HG03571 (cell line): ENCODE results near the gene SLC27A1.
"Not testable (repeated sequence)": the region's sequence is repeated elsewhere in the genome, so short reads cannot be mapped to it uniquely, and the experiment has no call there.

ENCODE experiments used
- ATAC-seq: cut with Tn5 transposase; IDR thresholded peaks from one replicate; pipeline ENCODE4 v1.9.1; 2021; ENCODE audit not compliant: unreplicated experiment

The SLC27A1 gene

GRCh38 chr19:17486545-17487240 lies 16.4 kb downstream of the SLC27A1 start:
- no peak for ATAC-seq

GRCh38 chr19:17487284-17488121 lies 17.2 kb downstream of the SLC27A1 start:
- no peak for ATAC-seq

DNA sequence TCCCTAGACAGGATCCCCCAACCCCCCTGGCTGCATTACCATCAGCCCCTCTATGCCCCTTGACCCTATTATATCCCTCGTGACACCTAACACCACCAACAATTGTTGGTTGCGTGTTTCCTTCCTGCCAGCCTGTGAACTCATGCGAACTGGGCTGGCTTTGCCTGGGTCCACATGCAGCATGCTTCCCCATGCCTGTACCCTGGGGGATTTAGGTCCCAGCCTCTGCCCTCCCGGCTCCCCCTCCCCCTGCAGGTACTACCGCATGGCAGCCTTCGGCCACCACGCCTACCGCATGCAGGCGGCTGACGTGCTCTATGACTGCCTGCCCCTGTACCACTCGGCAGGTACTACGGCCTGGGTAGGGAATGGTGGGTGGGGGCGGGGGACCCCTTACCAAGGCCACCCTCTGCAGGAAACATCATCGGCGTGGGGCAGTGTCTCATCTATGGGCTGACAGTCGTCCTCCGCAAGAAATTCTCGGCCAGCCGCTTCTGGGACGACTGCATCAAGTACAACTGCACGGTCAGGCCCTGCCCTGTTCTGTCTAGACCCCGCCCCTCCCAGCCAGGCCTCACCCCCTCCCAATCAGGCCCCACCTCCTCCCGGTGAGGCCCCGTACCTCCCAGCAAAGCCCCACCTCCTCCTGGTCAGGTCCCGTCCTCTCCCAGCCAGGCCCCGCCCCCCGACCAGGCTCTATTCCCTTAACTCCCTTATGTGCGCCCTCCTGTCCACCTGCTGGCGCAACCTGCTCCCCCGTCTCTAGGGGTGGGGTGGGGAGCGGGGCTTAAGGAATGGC lies 18.5 kb downstream of the SLC27A1 start:
- no peak for ATAC-seq

DNA sequence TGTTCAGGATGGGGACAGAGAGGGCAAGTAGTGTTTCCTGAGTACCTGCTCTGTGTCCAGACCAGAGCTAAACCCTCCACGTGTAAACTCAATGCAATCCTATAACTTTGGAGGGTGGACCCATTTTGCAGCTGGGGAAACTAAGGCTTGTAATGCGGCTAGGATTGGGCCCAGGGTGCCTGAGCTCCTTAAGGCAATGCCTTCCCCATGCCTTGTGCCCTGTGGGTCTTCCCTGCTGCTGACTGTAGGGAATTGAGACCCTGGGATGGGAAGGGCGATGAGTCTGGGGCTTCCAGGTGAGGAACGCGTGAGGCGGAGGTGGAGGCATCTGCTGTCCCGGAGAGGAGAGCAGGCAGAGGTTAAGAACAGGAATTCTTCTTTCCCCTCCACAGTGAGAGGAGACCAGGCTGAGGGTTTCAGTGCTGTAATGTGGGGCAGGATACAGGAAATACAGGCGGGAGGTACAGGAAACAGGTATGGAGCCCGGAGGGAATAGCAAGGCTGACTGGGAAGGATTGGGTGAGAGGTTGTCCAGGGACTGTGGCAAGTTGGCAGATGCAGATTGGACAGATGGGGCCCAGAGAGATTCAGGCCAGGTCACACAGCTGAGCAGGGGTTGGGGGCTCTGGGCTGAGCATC lies 19.2 kb downstream of the SLC27A1 start:
- ATAC-seq = no peak

DNA sequence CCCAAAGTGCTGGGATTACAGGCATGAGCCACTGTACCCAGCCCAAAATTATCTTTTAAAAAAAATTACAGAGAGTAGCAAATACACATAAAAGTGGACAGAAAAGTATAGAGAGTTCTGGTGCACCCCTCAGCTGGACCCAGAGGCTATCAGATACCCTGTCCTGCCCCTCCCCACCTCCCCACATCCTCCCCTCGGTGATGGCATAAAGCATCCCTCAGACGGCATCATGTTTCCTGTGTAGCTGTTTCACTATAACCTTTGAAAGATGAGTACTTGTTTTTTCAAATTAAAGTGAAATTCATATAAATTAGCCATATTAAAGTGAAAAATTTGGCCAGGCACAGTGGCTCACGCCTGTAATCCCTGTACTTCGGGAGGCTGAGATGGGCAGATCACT lies 20.1 kb downstream of the SLC27A1 start:
- ATAC-seq = no peak

- no peak for ATAC-seq
Measured at GRCh38 chr19:17491287-17491686, 21.0 kb downstream of the SLC27A1 start.

DNA sequence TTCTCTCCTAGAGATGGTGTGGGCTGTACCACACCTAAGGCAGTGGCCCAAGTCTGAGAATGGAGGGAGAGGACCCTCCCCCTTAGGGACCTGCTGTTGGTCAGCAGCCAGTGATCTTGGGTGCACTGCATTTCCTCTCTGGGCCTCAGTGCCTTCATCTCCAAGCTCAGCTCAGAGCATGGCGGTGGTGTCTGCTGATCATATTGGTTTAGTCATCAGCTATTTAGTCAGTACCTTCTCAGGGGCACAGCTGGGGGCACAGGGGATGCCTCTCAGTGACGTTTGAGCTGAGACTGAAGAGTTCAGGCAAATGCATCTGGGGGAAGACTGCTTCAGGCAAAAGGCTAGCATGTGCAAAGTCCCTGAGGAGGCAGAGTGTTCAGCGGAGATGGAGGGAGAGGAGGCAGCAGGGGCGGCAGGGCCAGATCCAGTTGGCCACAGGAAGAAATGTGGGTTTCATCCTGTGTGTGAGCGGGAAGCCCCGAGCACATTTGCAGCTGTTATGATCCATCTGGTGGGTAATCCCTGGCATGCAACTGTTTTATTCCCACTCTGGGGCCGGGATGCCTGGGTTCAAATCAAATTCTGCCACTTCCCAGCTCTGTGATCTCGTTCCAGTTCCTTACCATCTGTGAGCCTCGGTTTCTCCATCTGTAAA lies 25.4 kb downstream of the SLC27A1 start:
- no peak for ATAC-seq

DNA sequence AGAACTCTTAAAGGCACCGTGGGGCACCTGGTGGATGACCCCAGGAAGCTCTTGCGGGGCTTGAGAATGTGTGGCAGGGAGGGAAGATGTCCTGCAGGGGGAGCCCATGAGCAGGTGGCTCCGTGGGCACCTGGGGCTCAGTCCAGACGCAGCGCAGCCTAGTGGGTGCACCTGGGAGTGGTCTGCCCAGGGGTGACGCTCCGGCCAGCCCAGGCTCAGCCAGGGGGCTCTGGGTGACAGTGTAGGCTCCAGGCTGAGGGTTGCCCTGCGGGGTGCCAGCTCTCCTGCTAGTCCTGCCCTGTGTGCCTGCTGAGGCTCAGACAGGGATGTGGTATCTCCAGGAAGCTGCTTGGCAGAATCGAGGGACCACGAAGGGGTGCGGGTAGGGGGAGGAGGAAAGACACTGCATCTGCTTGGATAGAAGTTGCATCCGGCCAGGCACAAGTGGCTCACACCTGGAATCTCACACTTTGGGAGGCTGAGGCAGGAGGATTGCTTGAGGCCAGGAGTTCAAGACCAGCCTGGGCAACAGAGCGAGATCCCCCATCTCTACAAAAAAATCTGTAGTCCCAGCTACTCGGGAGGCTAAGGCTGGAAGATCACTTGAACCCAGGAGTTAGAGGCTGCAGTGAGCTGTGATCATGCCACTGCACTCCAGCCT lies 26.1 kb downstream of the SLC27A1 start:
- no peak for ATAC-seq

DNA sequence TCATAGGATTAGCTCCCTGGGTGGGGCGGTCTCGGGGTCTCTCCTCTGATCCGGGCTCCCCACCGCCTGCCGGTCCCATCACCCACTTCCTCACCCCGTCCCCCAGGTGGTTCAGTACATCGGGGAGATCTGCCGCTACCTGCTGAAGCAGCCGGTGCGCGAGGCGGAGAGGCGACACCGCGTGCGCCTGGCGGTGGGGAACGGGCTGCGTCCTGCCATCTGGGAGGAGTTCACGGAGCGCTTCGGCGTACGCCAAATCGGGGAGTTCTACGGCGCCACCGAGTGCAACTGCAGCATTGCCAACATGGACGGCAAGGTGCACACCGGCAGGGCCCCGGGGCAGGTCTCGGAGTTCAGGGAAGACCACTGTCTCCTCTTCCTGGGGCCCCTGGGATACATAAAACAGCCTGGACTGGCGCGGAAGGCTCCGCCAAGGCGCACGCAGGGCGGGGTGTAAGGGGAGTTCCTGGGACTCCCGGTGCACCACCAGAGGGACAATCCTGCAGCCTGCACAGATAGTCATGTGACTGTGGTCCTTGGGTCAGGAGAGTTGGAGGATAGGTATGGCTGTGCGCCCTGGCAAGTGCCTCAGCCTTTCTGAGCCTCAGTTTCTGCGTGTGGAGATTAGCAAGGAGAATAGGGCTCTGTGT lies 26.9 kb downstream of the SLC27A1 start:
- no peak for ATAC-seq

DNA sequence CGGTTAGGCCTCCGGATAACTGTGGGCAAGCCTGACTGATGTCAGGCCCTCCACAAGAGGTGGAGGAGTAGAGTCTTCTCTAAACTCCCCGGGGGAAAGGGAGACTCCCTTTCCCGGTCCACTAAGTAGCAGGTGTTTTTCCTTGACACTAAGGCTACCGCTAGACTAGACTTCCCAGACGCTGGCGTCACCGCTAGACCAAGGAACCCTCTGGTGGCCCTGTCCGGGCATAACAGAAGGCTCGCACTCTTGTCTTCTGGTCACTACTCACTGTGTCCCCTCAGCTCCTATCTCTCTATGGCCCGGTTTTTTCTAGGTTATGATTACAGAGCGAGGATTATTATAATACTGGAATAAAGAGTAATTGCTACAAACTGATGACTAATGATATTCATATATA lies 28.7 kb downstream of the SLC27A1 start:
- ATAC-seq = not testable (repeated sequence)

GRCh38 chr19:17499648-17500446 lies 29.5 kb downstream of the SLC27A1 start:
- ATAC-seq = no peak

- ATAC-seq = no peak
Measured at GRCh38 chr19:17500447-17501198, 30.3 kb downstream of the SLC27A1 start.

DNA sequence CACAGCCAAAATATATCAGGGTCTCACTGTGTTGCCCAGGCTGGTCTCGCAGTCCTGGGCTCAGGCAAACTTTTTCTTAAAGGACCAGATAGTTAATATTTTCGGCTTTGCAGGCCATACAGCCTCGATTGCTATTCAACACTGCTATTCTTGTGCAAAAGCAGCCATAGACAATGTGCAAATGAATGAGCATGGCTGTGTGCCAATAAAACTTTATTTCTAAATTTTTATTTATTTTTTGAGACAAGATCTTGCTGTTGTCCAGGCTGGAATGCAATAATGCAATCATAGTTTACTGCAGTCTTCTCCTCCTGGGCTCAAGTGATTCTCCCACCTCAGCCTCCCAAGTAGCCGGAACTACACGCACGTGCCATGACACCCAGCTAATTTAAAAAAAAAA lies 32.9 kb downstream of the SLC27A1 start:
- ATAC-seq = no peak

DNA sequence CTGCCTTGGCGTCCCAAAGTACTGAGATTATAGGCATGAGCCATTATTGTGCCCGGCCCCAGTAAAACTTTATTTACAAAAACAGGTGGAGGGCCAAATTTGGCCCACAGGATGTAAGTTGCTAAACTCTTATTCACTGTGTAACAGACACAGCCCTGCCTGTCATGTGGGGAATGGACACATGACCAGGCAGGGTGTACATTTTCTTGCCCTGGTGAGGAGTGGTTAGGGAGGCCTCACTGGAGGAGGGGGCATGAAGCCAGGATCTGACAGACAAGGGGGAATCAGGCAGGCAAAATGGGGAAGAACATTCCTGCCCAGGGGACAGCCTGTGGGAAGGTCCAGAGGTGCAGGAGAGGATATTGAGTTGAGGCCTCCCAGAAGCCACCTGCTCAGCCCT lies 33.7 kb downstream of the SLC27A1 start:
- ATAC-seq = no peak

DNA sequence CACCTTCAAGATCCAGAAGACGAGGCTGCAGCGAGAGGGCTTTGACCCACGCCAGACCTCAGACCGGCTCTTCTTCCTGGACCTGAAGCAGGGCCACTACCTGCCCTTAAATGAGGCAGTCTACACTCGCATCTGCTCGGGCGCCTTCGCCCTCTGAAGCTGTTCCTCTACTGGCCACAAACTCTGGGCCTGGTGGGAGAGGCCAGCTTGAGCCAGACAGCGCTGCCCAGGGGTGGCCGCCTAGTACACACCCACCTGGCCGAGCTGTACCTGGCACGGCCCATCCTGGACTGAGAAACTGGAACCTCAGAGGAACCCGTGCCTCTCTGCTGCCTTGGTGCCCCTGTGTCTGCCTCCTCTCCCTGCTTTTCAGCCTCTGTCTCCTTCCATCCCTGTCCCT lies 34.1 kb downstream of the SLC27A1 start:
- ATAC-seq = no peak

GRCh38 chr19:17505223-17505622 lies 34.9 kb downstream of the SLC27A1 start:
- no peak for ATAC-seq

GRCh38 chr19:17506745-17507144 lies 36.4 kb downstream of the SLC27A1 start:
- ATAC-seq = no peak

- not testable (repeated sequence) for ATAC-seq
Measured at GRCh38 chr19:17508558-17508933, 38.2 kb downstream of the SLC27A1 start.
